HL-60 (cell line): ENCODE data around the gene CXCL16.

Experiments used
- GABPA ChIP-seq: IDR thresholded peaks from 2 replicates; pipeline ENCODE4 v1.6.1; 2012; ENCODE audit warnings: low read depth
- POLR2AphosphoS5 ChIP-seq: IDR thresholded peaks from 2 replicates; pipeline ENCODE4 v1.6.1; 2012; ENCODE audit warnings: low read depth
- REST ChIP-seq: IDR thresholded peaks from 2 replicates; pipeline ENCODE4 v1.6.1; 2012; ENCODE audit warnings: low read depth; ENCODE audit not compliant: insufficient replicate concordance
- TF ChIP-seq, protein P1 (sequence below): IDR thresholded peaks from one replicate; pipeline ENCODE4 v1.5.1; 2011; ENCODE audit warnings: low read length, control low read depth, inconsistent platforms; ENCODE audit not compliant: insufficient read depth

- TF ChIP-seq, protein P1, sequence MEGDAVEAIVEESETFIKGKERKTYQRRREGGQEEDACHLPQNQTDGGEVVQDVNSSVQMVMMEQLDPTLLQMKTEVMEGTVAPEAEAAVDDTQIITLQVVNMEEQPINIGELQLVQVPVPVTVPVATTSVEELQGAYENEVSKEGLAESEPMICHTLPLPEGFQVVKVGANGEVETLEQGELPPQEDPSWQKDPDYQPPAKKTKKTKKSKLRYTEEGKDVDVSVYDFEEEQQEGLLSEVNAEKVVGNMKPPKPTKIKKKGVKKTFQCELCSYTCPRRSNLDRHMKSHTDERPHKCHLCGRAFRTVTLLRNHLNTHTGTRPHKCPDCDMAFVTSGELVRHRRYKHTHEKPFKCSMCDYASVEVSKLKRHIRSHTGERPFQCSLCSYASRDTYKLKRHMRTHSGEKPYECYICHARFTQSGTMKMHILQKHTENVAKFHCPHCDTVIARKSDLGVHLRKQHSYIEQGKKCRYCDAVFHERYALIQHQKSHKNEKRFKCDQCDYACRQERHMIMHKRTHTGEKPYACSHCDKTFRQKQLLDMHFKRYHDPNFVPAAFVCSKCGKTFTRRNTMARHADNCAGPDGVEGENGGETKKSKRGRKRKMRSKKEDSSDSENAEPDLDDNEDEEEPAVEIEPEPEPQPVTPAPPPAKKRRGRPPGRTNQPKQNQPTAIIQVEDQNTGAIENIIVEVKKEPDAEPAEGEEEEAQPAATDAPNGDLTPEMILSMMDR, result no peak
- TF ChIP-seq REST (no peak), POLR2AphosphoS5 (no peak), GABPA (no peak)
Measured at GRCh38 chr17:4718276-4718675, 21.5 kb downstream of the CXCL16 start.
